K562 (cell line): ENCODE results near the gene OR10J1.

ENCODE experiments used
- CTCF ChIP-seq, 3 experiments: IDR thresholded peaks in 2 of 3; conservative IDR thresholded peaks in 1 of 3; 2 replicates each; pipeline ENCODE4 v1.5.1; 2011 to 2012; ENCODE audit warnings: low read length in 3 of 3, mild to moderate bottlenecking in 3 of 3, control low read depth in 2 of 3, improper control_type of control experiment in 1 of 3, inconsistent platforms in 1 of 3, low read depth in 1 of 3, mixed read lengths in 1 of 3, moderate library complexity in 1 of 3; ENCODE audit not compliant: insufficient read depth in 2 of 3
- ETV6 ChIP-seq, 3 experiments: fragments of 150-350 bp in 1 of 3; sonication (generic) in 1 of 3; formaldehyde crosslinking in 1 of 3; IDR thresholded peaks; 2 replicates each; pipeline versions ENCODE4 v1.6.1 to v1.8.0; 2014 to 2022; ENCODE audit warnings: borderline replicate concordance in 2 of 3, low read depth in 2 of 3, antibody characterized with exemption in 1 of 3, low read length in 1 of 3, mild to moderate bottlenecking in 1 of 3, missing genetic modification reagents in 1 of 3
- POLR2A ChIP-seq: fragments of 450-650 bp; conservative IDR thresholded peaks from 2 replicates; pipeline ENCODE4 v1.6.1; 2016
- TAF1 ChIP-seq: IDR thresholded peaks from 2 replicates; pipeline ENCODE4 v1.6.1; 2011; ENCODE audit warnings: mild to moderate bottlenecking, low read length, moderate library complexity; ENCODE audit not compliant: insufficient read depth, control insufficient read depth, severe bottlenecking; ENCODE audit errors: extremely low read depth

DNA sequence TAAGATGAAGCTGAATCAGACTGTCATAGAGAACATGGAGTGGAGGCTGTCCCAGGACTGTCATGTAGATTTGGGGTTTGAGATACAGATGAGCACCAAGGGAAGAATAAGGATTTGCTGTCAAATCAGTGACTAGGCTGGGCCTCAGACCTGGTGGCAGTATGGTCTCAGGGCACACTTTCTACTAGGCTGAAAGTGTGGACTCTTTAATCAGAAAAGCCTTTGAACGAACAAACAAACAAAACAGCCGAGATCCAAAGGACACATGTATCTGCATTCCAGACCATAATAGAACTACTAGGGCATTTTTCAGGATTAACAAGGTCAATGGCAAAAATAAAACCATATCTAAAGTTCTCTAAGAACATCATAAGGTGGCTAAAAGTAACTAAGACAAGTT, 2.9 kb downstream of the OR10J1 start:
- TF ChIP-seq CTCF (IDR thresholded peaks at IDR 0.05 in 2 of 3, conservative IDR thresholded peaks at IDR 0.05 in 1 of 3; ENCODE audit: insufficient read depth in 2 of 3, low read depth in 1 of 3, low read length in 3 of 3) = no peak
- TF ChIP-seq ETV6 (IDR thresholded peaks at IDR 0.05; ENCODE audit: borderline replicate concordance in 1 of 2, low read depth in 2 of 2, low read length in 1 of 2) = no peak
- no peak for TF ChIP-seq ETV6 (CRISPR knock-in tag; IDR thresholded peaks at IDR 0.05; ENCODE audit: borderline replicate concordance)
- TF ChIP-seq TAF1 = no peak
- TF ChIP-seq POLR2A = no peak
